GM19452 (cell line): Measurements from ENCODE around the gene SUN2.
A peak's percentile ranks its signal among the peaks of the same experiment; 100 is the strongest.
"Not testable (repeated sequence)": the region's sequence is repeated elsewhere in the genome, so short reads cannot be mapped to it uniquely, and the experiment has no call there.

Source experiments
- ATAC-seq: cut with Tn5 transposase; IDR thresholded peaks from one replicate; pipeline ENCODE4 v1.9.1; 2021; ENCODE audit not compliant: unreplicated experiment

SUN2 gene, protein sequence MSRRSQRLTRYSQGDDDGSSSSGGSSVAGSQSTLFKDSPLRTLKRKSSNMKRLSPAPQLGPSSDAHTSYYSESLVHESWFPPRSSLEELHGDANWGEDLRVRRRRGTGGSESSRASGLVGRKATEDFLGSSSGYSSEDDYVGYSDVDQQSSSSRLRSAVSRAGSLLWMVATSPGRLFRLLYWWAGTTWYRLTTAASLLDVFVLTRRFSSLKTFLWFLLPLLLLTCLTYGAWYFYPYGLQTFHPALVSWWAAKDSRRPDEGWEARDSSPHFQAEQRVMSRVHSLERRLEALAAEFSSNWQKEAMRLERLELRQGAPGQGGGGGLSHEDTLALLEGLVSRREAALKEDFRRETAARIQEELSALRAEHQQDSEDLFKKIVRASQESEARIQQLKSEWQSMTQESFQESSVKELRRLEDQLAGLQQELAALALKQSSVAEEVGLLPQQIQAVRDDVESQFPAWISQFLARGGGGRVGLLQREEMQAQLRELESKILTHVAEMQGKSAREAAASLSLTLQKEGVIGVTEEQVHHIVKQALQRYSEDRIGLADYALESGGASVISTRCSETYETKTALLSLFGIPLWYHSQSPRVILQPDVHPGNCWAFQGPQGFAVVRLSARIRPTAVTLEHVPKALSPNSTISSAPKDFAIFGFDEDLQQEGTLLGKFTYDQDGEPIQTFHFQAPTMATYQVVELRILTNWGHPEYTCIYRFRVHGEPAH

DNA sequence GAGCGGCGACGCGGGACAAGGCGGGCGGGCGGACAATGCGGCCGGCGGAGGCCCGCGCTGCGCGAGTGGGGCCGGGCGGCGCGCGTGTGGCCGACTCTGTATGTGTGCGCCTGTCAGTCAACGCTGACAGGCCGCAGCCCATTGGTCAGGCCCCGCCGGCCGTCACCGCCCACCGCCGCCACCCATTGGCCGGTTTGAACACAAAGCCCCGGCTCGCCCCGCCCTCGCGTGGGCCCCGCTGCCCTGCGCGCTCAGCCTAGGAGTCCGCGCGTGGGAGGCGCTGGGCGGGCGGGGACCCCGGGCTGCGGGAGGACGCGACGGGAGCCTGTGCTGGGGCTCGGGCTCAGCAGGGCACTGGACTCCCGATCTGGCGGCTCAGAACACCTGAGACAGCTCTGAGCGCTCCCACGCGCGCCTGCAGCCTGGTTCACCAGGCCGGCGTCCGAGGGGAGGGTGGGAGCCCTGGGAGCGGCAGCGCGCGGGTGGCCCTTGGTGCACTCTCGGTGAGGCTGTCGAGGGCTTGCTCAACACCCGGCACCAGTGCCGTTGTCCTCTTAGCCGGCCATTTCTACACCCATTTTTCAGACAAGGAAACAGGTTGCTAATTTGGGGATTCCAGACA is at the start of gene SUN2:
SUN2 (minus strand) TSS at position 88 of the 622 bp plus-strand sequence. CDS start 3,370 bp downstream, outside the sequence.
- ATAC-seq: peak; percentile 67

DNA sequence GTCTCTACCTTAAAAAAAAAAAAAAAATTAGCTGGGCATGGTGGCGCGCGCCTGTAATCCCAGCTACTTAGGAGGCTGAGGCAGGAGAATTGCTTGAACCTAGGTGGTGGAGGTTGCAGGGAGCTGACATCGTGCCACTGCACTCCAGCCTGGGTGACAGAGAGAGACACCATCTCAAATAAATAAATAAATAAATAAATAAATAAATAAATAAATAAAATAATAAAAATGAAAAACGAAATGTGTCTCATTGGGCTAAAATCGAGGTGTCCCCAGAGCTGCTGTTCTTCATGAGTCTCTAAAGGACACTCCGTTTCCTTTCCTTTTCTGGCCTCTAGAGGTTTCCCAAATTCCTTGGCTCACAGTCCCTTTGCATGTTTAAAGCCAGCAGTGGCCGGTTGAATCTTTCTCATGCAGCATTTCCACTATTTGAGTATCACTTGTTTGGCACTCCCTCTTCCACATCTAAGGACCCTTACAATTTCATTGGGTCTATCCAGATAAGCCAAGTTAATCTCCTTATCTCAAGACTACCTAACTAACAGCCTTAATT is 49.3 kb upstream of the SUN2 start:
- ATAC-seq: not testable (repeated sequence)

DNA sequence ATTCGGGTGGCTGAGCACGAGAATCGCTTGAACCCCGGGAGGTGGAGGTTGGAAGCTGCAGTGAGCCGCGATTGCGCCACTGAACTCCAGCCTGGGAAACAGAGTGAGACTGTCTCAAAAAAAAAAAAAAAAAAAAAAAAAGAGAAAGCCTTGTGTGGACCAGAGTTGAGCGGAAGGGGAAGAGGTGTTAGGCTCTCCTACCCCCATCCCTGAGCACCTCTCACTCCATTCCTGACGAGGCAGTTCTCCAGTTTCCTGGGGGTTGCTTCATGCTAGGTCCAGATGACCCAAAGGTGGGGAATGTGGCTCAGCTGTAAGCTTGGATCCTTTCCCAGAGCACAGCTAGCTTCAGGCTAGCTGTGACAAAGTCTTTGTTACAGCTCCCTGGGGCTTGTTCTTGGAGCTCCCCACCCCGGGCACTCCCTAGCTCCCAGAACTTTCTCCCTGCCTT is 46.9 kb upstream of the SUN2 start:
- ATAC-seq: no peak

DNA sequence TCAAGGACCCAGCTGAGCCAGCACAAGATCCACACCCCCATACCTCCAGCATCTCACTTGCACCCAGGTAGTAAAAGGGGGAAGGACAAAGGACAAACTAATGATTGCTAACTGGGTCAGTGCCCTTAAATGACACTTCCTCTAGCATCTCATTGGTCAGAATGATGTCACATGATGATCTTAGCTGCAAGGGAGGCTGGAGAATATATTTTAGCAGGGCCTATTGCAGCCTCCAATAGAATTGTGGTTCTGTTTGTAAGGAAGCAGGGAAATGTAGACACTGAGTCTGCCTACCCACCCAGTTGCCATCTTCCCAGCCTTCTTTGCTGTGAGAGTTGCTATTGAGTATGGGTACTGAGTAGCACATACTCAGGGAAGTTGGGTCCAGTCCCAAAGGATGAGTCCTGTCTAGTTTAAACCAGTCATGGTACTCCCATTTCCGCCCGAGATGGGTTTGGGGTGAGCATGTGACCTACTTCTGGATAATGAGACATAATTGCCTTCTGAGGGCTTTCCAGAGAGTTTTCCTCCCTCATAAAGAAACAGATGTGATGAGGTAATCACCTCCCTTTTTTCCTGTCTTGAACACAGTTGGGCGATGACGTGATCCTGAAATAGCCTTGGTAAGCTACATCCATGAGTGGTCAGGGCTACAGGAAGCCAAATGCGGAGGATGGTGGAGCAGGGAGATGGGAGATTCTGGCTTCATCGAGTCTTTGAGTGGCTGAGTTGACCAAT is 43.6 kb upstream of the SUN2 start:
- no peak for ATAC-seq

DNA sequence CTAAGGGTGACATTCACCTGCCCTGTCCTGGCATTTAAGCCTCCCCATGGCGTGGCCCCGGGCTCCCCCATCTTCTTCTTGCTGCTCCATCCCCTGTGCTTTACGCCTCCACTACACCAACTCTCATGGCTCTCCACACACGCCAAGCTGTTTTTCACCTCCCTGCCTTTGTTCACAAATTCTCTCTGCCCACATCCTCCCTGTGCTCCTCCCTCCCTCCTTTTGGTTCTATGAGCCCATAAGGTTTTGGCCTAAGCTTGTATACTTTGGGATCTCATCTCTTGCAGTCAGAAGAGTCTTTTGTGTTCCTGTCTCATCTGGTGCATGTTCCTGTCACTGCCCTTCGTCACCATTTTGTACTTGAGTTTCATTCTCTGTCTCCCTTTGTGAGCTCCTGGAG is 42.7 kb upstream of the SUN2 start:
- ATAC-seq: no peak

DNA sequence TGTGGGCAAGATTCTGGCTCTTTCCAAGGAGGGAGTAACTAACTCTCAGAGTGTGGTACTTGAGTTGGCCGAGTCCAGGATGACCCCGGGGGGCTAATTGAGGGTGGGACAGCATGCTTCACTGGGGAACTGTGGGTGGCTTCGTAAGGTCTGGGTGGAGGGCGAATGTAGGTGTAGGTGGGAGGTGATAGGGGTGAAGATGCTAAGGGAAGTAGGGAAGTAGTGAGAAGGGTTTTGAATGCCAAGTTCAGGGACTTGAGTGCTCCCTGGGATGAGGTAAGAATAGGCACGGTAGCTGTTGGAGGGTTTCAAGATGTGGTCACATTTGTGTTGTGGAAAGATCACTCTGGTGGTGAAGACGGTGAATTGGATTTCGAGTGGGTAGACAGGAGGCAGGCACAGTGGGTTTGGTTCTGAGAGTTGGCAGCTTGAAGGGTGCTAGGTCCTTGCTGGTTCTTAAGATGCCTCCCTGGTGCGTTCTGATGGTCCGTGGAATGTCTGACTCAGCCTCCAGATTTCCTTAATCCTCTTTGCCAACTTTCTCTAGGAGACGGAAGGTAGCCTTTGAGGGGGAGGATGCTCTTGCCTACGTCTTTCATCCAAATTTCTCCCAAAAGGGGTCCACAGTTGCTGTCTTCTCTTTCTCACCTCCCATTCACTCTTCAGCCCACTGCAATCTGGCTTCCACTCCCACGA is 40.6 kb upstream of the SUN2 start:
- ATAC-seq: no peak

DNA sequence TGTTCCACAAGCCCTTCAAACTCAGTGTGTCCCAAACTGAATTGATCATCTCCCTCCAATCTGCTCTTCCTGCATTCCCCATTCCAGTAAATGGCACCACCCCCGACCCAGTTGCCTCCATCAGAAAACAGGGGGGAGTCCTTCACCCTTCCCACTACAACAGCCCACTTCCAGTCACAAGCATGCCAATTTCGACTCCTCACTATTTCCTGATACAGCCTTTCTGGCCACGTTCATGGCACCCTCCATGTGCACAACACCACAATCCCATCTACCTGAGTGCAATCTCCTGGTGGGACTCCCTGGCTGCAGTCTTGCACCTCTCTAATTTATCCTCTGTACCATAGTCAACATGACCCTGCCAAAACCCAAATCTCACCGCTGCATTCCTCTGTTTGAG is 39.8 kb upstream of the SUN2 start:
- no peak for ATAC-seq

DNA sequence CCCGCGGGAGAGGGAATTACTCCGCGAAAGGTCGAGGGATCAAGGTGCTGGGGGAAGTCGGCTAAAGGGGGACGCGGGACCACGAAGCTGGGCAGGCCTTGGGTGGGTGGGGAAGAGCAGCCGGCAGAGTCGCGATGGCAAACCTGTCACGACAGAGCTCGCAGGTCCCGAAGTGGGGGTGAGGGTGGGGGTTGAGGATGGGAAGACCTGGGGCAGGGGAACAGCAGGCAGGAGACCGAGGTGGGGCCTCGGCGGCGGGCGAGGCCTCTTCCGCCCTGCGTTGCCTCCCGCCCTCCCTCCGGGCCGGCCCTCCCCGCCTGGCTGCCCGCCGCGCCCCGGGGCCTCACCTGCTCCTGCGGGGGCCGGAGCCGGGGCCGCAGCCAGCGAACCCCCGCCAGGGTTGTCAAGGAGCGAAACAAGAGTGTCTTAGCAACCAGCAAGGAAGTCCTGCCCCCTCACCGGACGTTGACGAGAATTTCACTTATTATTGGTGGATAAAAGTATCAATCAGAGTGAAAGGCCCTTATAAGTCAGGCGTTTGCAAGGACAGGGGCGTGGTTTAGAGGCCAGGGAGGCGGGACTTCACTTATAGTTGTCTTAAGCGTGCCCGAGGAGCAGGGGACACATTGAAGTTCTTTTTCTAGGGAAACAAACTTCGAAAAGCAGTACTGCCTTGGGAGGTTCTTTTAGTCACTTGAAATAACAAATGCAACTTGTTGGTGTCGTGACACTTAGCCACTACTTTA is 38.1 kb upstream of the SUN2 start, which contains the start of gene DNAL4:
DNAL4 (minus strand) TSS at position 423 of the 746 bp plus-strand sequence. CDS start 11,412 bp downstream, outside the sequence.
- ATAC-seq: peak; percentile 98

DNA sequence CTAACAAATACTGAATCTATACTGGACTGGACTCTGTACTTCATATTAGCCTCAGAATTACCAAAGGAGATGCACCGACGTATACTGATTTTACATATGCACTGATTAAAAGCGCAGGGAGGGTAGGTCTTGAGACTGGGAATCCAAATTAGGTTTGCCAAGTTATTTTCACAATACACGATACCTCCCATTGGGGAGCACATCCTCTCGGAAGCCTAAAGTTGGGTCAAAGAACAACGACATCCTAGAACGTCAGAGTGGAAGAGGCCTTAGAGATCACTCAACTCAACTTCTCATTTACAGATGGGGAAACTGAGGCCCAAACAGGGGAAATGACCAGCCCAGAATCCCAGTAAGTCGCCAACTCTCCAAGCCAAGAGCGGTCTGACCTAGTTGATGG is 37.5 kb upstream of the SUN2 start:
- ATAC-seq: no peak

DNA sequence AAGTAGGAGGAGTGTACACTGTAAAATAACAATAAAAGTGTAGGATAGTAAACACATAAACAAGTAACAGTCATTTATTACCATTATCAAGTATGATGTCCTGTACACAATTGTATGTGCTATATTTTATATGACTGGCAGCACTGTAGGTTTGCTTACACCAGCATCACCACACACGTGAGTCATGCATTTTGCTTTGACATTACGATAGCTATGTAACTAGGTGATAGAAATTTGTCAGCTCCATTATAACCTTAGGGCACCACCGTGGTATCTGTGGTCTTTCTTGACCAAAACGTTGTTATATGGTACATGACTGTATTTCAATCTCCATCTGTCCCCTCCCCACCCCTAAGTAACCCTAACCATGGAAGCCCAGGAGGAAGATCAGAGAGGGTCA is 37.0 kb upstream of the SUN2 start:
- no peak for ATAC-seq

DNA sequence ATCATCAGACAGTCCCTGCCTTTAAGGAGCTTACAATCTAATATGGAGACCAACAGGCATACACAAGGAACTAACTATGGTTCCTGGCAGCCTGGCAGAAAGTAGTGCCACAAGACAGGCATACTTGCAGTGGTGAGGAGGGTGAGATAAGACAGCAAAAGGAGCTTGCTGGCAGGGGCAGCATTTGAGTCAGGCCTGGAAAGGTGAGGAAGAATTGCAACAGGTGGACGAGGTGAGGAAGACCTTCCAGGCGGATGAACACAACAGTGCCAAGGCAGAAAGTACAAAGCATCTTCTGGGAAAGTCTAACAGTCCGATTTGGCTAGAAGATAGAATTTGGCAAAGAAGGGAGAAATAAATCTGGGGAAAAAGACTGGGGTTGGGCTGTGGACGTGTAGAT is 33.8 kb upstream of the SUN2 start:
- no peak for ATAC-seq

DNA sequence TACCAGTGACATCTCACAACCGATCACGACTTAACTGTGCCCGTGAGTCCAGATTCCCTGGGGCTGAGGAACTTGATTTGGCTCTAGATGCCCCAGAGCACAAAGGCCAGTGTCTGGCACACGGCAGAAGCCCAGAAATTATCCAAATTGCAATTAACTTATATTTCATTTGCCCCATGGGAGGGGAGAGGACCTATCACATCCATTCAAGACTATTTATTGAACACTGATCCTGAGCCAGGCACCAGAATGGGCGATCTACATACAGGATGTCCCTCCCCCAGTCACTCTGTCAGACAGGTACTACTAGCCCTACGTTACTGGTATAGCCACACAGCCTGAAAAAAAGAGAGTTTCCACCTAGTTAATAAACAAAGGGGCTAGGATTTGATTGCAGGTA is 33.0 kb upstream of the SUN2 start:
- ATAC-seq: no peak

DNA sequence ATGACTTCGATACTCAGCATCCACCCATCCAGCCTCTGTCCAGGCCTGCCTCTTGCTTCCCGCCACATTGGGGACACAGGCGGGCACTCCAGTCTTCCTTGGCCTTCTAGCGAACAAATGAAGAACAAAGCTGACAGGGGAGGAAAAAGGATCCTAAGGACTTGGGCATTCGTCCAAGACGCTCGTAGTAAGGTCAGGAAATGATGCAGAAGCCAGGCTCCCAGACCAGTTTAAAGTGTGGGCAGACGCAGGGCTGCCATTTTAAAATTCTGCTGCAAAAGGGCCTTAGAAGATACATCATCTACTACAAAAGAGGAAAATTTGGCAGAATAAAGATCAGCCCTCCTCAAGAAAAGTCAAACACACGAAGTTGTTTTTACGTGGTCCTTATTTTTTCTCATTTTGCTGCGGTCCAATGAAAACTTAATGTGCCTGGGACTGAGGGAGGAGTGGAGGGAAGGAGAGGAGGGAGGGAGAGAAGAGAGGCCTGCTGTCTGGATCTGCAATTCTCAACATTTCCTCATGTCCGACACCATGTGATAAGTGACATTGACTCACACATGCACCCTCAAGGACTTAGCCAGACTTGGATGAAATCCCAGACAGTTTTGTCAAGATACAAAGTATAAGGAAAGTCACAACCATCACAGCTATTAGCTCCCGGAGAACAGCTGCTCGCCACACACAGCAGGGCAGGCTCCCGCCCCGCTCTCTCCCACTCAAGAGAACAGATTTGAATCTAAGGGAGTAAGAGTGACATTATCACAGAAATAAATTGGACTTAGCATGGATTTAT is 32.4 kb upstream of the SUN2 start:
- ATAC-seq: no peak

DNA sequence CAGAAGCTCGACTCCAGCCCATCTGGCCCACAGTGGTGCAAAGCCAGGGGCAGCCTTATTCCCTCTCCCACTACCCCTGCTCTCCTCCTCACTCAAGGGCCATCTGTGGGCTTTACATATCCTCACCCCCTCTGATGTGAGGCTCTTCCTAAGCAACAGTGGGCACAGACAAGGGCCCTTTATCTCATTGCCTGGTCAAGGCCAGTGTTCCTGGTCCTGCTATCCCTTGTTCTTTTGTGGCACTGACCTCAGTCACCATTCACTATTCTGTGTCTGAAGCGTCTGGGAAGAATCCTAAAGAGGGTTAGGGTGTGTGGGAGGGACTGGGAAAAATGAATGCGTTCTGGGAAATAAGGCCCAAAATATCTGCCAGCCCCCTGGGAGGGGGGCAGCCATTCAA is 30.8 kb upstream of the SUN2 start:
- ATAC-seq: no peak

DNA sequence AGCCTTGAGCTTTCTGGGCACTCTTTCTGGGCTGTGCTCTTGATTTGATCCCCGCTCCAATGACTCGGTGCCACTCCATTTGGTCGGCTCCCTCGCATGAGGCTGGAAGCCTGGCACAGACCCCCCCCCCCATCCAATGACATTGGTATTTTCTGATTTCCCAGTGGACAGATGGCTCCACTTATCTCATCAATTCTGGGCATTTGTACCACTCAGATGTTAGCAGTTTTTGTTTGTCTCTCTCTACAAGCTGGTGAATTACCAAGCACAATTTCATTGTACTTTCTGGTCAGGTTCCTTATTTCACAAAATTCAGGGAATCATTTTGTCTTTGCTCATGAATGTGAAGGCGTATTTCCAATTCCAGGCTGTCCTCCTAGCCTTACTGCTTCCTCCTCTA is 29.1 kb upstream of the SUN2 start:
- no peak for ATAC-seq

DNA sequence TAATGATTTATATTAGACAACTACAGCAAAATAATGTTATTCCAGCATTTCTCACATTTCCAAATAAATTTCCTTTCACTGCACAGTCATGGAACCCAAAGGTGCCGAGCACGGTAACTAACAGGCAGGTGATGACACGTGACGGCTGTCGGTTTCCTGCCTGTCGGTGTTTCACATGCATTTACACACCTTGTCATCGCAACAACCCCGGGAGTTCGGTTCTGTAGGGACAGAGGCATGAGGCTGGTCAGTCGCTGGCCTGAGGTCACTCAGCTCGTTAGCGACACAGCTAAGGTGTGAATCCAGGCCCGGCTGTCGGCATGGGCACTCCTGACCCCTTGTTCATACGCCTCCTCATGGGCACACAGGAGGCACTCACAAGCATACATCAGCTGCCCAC is 28.2 kb upstream of the SUN2 start:
- ATAC-seq: no peak

DNA sequence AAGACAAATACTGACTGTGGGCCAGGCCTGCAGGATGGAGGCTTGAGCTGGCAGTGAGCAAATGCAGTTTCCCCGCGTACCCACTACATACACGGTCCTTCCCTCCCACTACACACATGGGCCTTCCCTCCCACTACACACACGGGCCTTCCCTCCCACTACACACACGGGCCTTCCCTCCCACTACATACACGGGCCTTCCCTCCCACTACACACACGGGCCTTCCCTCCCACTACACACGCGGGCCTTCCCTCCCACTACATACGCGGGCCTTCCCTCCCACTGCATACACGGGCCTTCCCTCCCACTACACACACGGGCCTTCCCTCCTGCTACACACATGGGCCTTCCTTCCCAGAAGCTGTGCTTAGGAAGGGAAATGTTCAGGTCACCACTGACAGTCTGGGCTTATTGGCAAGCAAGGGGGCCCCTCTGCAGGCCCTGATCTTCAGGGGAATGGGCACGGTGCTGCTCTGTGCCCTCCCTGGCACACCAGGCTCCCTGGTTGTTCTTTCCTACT is 27.4 kb upstream of the SUN2 start:
- ATAC-seq: no peak

DNA sequence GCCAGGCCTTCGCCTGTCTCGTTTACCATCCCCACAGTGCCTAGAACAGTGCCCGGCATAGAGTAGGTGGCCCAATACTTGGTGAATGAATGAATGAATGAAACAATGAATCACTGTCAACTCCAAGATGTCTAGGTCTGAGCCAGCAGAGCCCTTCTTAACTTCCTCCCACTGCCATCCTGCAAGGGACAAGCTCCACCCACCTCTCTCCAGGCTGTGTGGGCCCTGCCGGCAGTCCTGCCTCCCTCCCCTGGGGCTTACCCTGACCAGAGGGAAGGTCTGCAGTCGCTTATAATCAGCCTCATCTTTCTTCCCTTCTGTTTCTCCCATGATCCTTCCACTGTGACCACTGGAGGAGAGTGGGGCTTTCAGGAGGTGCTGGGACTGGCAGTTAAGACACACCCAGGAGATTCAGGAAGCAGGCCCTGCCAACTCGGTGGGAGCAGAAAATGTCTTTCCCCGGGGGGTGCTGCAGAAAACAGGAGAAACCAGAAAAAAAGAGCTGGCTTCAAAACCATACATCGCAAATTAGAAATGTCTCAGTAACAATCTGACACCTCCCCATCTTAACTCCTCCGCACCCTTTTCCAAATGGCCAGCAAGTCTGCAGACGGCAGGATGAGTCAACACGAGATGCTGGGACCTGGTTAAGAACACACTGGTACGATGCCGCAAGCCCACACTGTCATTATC is 26.8 kb upstream of the SUN2 start:
- no peak for ATAC-seq
